ENCODE data around the gene BMPR1B. TPM values are rescaled to one million over a fixed set of nuclear protein-coding genes. Genes with fewer than 3 reads are reported as not detected.

The BMPR1B gene
- total and polyA plus RNA-seq, 2 of the 8 experiments (the other 6 are each of a cell fraction or from before 2014, with no cell fraction given) = 0.14 to 1.1 TPM

- Histone ChIP-seq H3K27ac (ENCODE audit: low read depth, low read length) (no peak overlapping the region), H2AFZ (ENCODE audit: low read length) (no peak overlapping the region), H3K36me3 (ENCODE audit: control insufficient read depth in 2 of 4, insufficient read depth in 4 of 4, low read length in 3 of 4) (no peaks in the 10 kb centered on the region), H4K8ac (ENCODE audit: extremely low read depth, insufficient read depth, low read length) (no peak overlapping the region), H2BK20ac (ENCODE audit: low read length) (no peak overlapping the region), H3K18ac (ENCODE audit: extremely low read depth, low read length) (no peak overlapping the region), H3K9ac (replicated peaks in 1 of 4; ENCODE audit: extremely low read depth in 1 of 4, low read depth in 3 of 4, low read length in 3 of 4) (no peak overlapping the region), H2BK12ac (ENCODE audit: low read depth, low read length) (no peak overlapping the region), H3K56ac (replicated peaks; ENCODE audit: insufficient read length, low read depth, low read length) (no peak overlapping the region), H3K79me1 (ENCODE audit: low read depth, low read length) (no peaks in the 10 kb centered on the region), H3K23ac (ENCODE audit: insufficient read length) (no peak overlapping the region), H3K4me3 (ENCODE audit: extremely low read depth in 1 of 4, insufficient read depth in 2 of 4, low read depth in 3 of 4, low read length in 4 of 4) (no peak overlapping the region), H2BK120ac (replicated peaks; ENCODE audit: low read depth, low read length) (no peak overlapping the region), H3K23me2 (ENCODE audit: low read depth, low read length) (no peaks in the 10 kb centered on the region), H3K4ac (replicated peaks; ENCODE audit: insufficient read length, low read depth, low read length) (no peak overlapping the region), H2BK15ac (ENCODE audit: low read length) (no peak overlapping the region), H3K4me1 (replicated peaks in 1 of 4; ENCODE audit: control insufficient read depth in 3 of 4, insufficient read depth in 4 of 4, low read length in 3 of 4) (no peaks in the 10 kb centered on the region), H4K5ac (ENCODE audit: insufficient read length, low read depth, low read length) (no peak overlapping the region), H3K27me3 (replicated peaks in 1 of 4; ENCODE audit: control insufficient read depth in 3 of 4, extremely low read depth in 1 of 4, insufficient read depth in 3 of 4, low read length in 3 of 4) (no peaks in the 10 kb centered on the region), H2AK5ac (ENCODE audit: low read depth, low read length) (no peak overlapping the region), H3K4me2 (ENCODE audit: insufficient read depth in 1 of 2, low read depth in 2 of 2, low read length in 2 of 2) (no peak overlapping the region), H3K14ac (ENCODE audit: insufficient read length) (no peak overlapping the region), H2BK5ac (ENCODE audit: low read depth, low read length) (no peak overlapping the region), H3K9me3 (ENCODE audit: insufficient read depth in 2 of 2, low read depth in 1 of 2, low read length in 1 of 2) (no peaks in the 10 kb centered on the region), H4K91ac (replicated peaks; ENCODE audit: insufficient read length, low read length) (no peak overlapping the region), H4K20me1 (replicated peaks in 1 of 2; ENCODE audit: control insufficient read depth in 1 of 2, insufficient read depth in 2 of 2, low read length in 2 of 2) (no peaks in the 10 kb centered on the region), H3K79me2 (ENCODE audit: control insufficient read depth in 1 of 2, insufficient read depth in 2 of 2, low read length in 2 of 2) (no peaks in the 10 kb centered on the region)
- 85% methylated on average over 1 of the region's 1 CpG; no CpG with 5 or more reads in 1 of the 2 experiments for WGBS, 2 experiments (ENCODE audit: extremely low coverage in 1 of 2, insufficient coverage in 1 of 2, insufficient read length in 1 of 2, insufficient replicate concordance in 2 of 2, low coverage in 1 of 2, low lambda C conversion rate in 2 of 2, missing lambda C conversion rate in 1 of 2)
- DNase-seq (ENCODE audit: low read depth in 1 of 2, low spot score in 2 of 2) (no peak), FAIRE-seq (no peak)
- CTCF ChIA-PET (ENCODE audit: partially characterized antibody) = interaction anchor here (1.0 kb wide), 1 partner anchor 18 kb away, joined by 3 read pairs; no protein-coding TSS in a partner anchor
- POLR2A ChIA-PET (ENCODE audit: partially characterized antibody) = no interaction called here
- TF ChIP-seq TAF1 (IDR thresholded peaks at IDR 0.05; ENCODE audit: low read depth, low read length) = no peak
Observed at GRCh38 chr4:94767446-94767845, 9.7 kb downstream of the BMPR1B start.

Measured in H1 (cell line).